GM12872 (cell line): ENCODE results near the gene KRT1.

ENCODE experiments used
- CTCF ChIP-seq: IDR thresholded peaks from 3 replicates; pipeline ENCODE4 v1.5.1; 2011; ENCODE audit warnings: low read depth, mild to moderate bottlenecking, low read length, moderate library complexity; ENCODE audit not compliant: insufficient read depth

The KRT1 gene

GRCh38 chr12:52680363-52680762 is at the start of gene KRT1:
TSS of gene KRT1 (minus strand) at chr12:52680407. CDS start at chr12:52680348, 59 bp downstream.
- no peak for TF ChIP-seq CTCF

- no peak for TF ChIP-seq CTCF
These were observed 48.9 kb upstream of the KRT1 start for GRCh38 chr12:52729147-52729546.

DNA sequence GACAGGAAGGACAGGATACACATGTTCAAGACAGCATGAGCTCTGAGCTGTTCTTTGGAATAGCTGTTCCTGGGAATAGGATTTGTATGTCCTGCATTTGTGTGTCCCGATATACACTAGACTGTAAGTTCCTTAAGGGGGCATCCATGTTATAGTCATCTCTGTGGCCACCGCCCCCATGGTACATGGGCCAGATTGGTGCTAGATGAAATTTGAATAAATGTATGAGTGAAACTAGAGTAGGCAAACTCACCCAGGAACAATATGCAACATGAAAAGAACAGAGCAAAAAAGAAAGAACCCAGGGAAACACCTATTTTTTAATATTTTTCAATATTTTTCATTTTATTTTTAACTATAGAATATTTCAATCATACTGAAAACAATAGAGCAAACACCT is 48.2 kb upstream of the KRT1 start:
- TF ChIP-seq CTCF: no peak

- no peak for TF ChIP-seq CTCF
These were observed 46.8 kb upstream of the KRT1 start for GRCh38 chr12:52727037-52727436.

DNA sequence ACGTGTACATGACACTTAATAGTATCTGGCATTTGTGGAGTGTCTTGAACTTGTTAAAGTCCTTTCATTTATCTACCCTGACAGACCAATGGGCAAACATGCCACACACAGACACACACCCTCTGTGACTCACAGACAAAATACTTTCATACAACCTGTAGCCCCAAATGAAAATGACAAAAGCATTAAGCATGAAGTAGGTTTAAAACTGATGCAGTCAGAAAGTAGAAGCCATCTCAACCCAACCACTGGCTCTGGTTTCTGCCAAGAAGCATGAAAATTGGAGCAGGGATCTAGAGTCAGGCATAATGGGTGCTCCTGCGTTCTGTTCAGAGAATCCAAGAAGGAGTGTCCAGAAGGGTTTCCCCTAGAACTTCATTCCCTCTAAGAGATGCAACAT is 46.2 kb upstream of the KRT1 start:
- TF ChIP-seq CTCF: no peak

- no peak for TF ChIP-seq CTCF
These were observed 44.2 kb upstream of the KRT1 start for GRCh38 chr12:52724384-52724783.

- TF ChIP-seq CTCF: no peak
These were observed 42.5 kb upstream of the KRT1 start for GRCh38 chr12:52722680-52723079.

GRCh38 chr12:52721838-52722470 is 41.7 kb upstream of the KRT1 start:
- no peak for TF ChIP-seq CTCF
